ENCODE results near the gene PFN3. TPM values are rescaled to one million over a fixed set of nuclear protein-coding genes. Genes with fewer than 3 reads are reported as not detected.
A peak's percentile ranks its signal among the peaks of the same experiment; 100 is the strongest.

Gene PFN3
- polyA plus RNA-seq, 1 donor (not counting 4 experiments of a cell fraction or from before 2014, with no cell fraction given) = not detected

DNA sequence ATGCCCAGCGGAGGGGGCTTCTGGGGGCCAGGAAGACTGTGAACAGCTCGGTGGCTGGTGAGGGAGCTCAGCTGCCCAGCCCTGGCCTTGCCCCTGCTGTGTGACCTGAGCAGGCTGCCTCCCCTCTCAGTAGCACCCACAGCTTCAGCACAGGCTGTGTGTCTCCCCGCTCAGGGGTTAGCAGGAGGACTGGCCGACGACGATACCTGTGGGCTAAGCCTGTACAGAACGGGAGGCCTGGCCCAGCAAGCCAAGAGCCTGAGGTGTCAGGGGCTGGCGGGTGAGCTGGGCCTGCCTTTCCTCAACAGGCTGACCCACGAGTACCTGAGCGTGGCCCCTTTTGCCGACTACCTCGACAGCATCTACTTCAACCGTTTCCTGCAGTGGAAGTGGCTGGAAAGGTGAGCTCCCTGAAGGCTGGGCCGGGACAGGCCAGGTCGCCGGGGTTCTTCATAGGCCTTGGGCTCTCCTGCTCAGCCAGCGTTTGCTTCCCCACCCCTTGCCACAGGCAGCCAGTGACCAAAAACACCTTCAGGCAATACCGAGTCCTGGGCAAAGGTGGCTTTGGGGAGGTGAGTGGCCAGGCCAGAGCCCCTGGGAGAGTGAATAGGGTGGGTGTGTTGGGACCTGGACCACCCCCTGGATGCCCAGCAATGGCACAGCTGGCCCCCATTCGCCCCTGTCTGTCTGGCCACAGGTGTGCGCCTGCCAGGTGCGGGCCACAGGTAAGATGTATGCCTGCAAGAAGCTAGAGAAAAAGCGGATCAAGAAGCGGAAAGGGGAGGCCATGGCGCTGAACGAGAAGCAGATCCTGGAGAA lies 32.6 kb upstream of the PFN3 start:
- H3K9me3 ChIP-seq (ENCODE audit: control insufficient read depth, low read depth, low read length) = no peaks in the 10 kb centered on the region
- no peaks in the 10 kb centered on the region for H3K9me1 ChIP-seq (ENCODE audit: control insufficient read depth, extremely low read depth, insufficient read depth, low read length)
- H3K27me3 ChIP-seq (ENCODE audit: control insufficient read depth, extremely low read depth, insufficient read depth, low read length) = no peaks in the 10 kb centered on the region
- H3K4me3 ChIP-seq (ENCODE audit: control insufficient read depth in 2 of 3, extremely low read depth in 1 of 3, insufficient read depth in 2 of 3, low read depth in 1 of 3, low read length in 3 of 3) = no peak overlapping the region
- H3K36me3 ChIP-seq (ENCODE audit: control insufficient read depth in 2 of 2, extremely low read depth in 1 of 2, insufficient read depth in 2 of 2, low read length in 2 of 2) = peaks cover 23 to 51% of the 10 kb centered on the region in 2 experiments
- TF ChIP-seq, protein P1, sequence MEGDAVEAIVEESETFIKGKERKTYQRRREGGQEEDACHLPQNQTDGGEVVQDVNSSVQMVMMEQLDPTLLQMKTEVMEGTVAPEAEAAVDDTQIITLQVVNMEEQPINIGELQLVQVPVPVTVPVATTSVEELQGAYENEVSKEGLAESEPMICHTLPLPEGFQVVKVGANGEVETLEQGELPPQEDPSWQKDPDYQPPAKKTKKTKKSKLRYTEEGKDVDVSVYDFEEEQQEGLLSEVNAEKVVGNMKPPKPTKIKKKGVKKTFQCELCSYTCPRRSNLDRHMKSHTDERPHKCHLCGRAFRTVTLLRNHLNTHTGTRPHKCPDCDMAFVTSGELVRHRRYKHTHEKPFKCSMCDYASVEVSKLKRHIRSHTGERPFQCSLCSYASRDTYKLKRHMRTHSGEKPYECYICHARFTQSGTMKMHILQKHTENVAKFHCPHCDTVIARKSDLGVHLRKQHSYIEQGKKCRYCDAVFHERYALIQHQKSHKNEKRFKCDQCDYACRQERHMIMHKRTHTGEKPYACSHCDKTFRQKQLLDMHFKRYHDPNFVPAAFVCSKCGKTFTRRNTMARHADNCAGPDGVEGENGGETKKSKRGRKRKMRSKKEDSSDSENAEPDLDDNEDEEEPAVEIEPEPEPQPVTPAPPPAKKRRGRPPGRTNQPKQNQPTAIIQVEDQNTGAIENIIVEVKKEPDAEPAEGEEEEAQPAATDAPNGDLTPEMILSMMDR (optimal IDR thresholded peaks at IDR 0.05 in 1 of 3, IDR thresholded peaks at IDR 0.05 in 1 of 3, conservative IDR thresholded peaks at IDR 0.05 in 1 of 3; ENCODE audit: extremely low read depth in 1 of 3, insufficient read depth in 2 of 3, low read length in 3 of 3) = no peak
- no peak for TF ChIP-seq EZH2 (IDR thresholded peaks at IDR 0.05; ENCODE audit: low read length)
- DNase-seq (ENCODE audit: low read depth, low spot score) = no peak
- no peak overlapping the region for H3K4me2 ChIP-seq (ENCODE audit: control insufficient read depth, extremely low read depth, insufficient read depth, low read depth, low read length)
- no peak for FAIRE-seq
- H2AFZ ChIP-seq (ENCODE audit: control insufficient read depth, low read length) = no peak overlapping the region
- H3K4me1 ChIP-seq (ENCODE audit: control insufficient read depth, extremely low read depth, insufficient read depth, low read length) = peaks cover 65% of the 10 kb centered on the region
- peaks cover 19% of the 10 kb centered on the region for H3K79me2 ChIP-seq (ENCODE audit: control insufficient read depth, insufficient read depth, low read length)
- no peak overlapping the region for H3K27ac ChIP-seq (ENCODE audit: control insufficient read depth, insufficient read depth, low read length)
- no peak overlapping the region for H3K9ac ChIP-seq (ENCODE audit: control insufficient read depth, extremely low read depth, insufficient read depth, low read length)
- no peaks in the 10 kb centered on the region for H4K20me1 ChIP-seq (ENCODE audit: control insufficient read depth, extremely low read depth, insufficient read depth, low read length)
- dilution Hi-C loops (cut with MboI; ENCODE audit: extremely low pct_ligation_motif_present, low sequenced_read_pairs) = no loop called here

DNA sequence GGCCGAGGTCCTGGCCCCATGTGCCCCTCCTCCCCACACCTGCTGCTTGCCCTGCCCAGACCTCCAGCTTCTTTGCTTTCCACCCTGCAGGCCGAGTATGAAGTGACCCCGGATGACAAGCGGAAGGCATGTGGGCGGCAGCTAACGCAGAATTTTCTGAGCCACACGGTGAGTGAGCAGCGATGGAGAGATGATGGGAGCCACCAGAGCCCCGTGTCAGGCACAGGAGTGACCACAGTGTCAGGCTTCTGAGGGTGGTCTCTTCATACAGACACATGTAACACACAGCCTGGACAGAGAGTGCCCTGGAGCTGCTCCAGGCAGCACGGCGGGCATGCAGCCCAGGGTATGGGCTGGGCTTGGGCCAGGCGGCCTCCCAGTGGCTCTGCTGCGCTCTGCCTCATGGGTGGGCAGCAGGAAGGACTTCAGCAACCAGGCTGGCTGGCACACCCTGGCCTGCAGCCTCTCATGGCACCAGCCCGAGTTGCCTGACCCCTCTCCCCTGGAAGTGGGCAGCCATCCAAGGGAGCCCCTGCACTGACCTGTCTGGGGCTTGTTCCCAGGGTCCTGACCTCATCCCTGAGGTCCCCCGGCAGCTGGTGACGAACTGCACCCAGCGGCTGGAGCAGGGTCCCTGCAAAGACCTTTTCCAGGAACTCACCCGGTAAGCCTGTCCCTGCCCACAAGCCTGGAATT lies 31.8 kb upstream of the PFN3 start:
- Histone ChIP-seq H3K9me3 (ENCODE audit: control insufficient read depth, low read depth, low read length) (no peaks in the 10 kb centered on the region), H3K27ac (ENCODE audit: control insufficient read depth, insufficient read depth, low read length) (peak overlapping the region; percentile 15), H4K20me1 (ENCODE audit: control insufficient read depth, extremely low read depth, insufficient read depth, low read length) (no peaks in the 10 kb centered on the region), H2AFZ (ENCODE audit: control insufficient read depth, low read length) (no peak overlapping the region), H3K9me1 (ENCODE audit: control insufficient read depth, extremely low read depth, insufficient read depth, low read length) (no peaks in the 10 kb centered on the region), H3K4me1 (ENCODE audit: control insufficient read depth, extremely low read depth, insufficient read depth, low read length) (peaks cover 66% of the 10 kb centered on the region), H3K79me2 (ENCODE audit: control insufficient read depth, insufficient read depth, low read length) (peaks cover 27% of the 10 kb centered on the region), H3K27me3 (ENCODE audit: control insufficient read depth, extremely low read depth, insufficient read depth, low read length) (no peaks in the 10 kb centered on the region), H3K4me3 (ENCODE audit: control insufficient read depth in 2 of 3, extremely low read depth in 1 of 3, insufficient read depth in 2 of 3, low read depth in 1 of 3, low read length in 3 of 3) (no peak overlapping the region), H3K9ac (ENCODE audit: control insufficient read depth, extremely low read depth, insufficient read depth, low read length) (peak overlapping the region; percentile 28), H3K4me2 (ENCODE audit: control insufficient read depth, extremely low read depth, insufficient read depth, low read depth, low read length) (no peak overlapping the region), H3K36me3 (ENCODE audit: control insufficient read depth in 2 of 2, extremely low read depth in 1 of 2, insufficient read depth in 2 of 2, low read length in 2 of 2) (peaks cover 23 to 51% of the 10 kb centered on the region in 2 experiments)
- FAIRE-seq (no peak), DNase-seq (ENCODE audit: low read depth, low spot score) (no peak)
- TF ChIP-seq, protein P1 (optimal IDR thresholded peaks at IDR 0.05 in 1 of 3, IDR thresholded peaks at IDR 0.05 in 1 of 3, conservative IDR thresholded peaks at IDR 0.05 in 1 of 3; ENCODE audit: extremely low read depth in 1 of 3, insufficient read depth in 2 of 3, low read length in 3 of 3) = no peak
- TF ChIP-seq EZH2 (IDR thresholded peaks at IDR 0.05; ENCODE audit: low read length) = no peak
- dilution Hi-C loops (cut with MboI; ENCODE audit: extremely low pct_ligation_motif_present, low sequenced_read_pairs) = no loop called here

Measured in keratinocyte (primary cell).